ENCODE results near the gene ZMYND11.

DNA sequence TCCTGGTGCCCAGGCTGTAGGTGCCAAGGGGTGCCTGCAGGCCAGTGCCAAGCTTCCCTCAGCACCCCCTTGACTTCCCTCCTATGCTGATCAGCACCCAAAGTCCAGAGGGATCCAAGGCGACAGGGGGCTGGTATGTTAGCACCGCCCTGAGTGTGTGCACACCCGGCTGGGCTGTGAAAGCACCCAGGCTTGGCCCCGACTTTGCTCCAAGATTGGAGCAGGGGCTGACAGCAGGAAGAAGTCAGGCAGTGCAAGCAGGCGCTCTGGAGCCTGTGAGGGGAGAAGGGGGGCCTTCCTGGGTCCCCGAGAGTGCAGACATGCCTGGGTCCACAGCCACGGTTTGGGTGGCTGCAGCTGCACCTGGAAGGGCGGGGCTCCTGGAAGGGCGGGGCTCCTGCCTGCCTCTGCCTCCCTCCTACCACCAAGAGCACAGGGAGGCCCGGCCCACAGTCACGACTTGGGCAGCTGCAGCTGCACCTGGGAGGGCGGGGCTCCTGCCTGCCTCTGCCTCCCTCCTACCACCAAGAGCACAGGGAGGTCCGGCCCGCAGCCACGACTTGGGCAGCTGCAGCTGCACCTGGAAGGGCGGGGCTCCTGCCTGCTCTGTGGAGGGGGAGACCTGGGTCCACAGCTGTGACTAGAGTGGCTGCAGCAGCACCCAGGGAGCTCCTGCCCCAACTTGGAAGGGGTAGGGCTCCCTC, 30.2 kb upstream of the ZMYND11 start:
- TF ChIP-seq POLR2AphosphoS5 (IDR thresholded peaks at IDR 0.05; ENCODE audit: borderline replicate concordance, low read depth, low read length), result no peak
- TF ChIP-seq FOXP2 (optimal IDR thresholded peaks at IDR 0.05; ENCODE audit: control extremely low read depth, extremely low read length, insufficient read depth), result no peak
- TF ChIP-seq EZH2 (IDR thresholded peaks at IDR 0.05), result no peak
